ENCODE data around the gene HOXB3.

DNA sequence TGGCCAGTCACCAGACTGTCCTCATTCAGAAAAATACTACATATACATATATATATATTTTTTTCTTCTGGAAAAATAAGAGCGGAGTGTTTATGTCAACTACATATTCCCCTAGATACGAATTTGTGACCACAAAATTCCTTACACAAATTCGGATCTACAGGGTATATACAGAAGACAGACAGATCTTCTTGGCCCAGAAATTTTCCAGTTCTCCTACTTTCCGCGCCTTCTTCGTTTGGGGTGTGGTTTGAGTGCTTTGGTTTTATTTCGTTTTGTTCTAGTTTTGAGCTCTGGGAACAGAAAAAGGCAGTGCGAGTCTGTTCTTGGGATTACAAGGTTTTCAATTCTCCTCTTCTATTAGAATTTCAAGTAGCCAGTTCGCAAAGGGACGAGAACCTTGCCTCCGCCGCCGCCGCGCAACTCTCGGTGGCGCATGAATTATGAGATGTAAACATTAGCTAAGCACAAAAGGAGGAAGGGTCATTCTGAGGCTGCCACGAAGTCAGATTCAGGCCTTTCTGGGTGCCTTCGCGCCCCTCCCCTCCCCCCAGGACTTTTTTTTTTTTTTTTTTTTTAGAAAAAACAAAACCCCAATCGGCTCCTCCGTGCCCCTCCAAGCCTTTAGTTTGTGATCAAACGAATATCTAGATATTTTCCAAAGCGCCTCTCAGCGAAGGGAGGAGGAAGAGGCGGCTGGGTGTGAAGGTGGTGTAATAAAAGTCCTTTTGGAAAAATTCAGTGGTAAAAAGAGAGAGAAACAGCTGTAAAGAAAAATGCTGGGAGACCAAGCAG lies 10.1 kb downstream of the HOXB3 start:
- TF ChIP-seq, protein P1, sequence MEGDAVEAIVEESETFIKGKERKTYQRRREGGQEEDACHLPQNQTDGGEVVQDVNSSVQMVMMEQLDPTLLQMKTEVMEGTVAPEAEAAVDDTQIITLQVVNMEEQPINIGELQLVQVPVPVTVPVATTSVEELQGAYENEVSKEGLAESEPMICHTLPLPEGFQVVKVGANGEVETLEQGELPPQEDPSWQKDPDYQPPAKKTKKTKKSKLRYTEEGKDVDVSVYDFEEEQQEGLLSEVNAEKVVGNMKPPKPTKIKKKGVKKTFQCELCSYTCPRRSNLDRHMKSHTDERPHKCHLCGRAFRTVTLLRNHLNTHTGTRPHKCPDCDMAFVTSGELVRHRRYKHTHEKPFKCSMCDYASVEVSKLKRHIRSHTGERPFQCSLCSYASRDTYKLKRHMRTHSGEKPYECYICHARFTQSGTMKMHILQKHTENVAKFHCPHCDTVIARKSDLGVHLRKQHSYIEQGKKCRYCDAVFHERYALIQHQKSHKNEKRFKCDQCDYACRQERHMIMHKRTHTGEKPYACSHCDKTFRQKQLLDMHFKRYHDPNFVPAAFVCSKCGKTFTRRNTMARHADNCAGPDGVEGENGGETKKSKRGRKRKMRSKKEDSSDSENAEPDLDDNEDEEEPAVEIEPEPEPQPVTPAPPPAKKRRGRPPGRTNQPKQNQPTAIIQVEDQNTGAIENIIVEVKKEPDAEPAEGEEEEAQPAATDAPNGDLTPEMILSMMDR (conservative IDR thresholded peaks at IDR 0.05 in 1 of 2, IDR thresholded peaks at IDR 0.05 in 1 of 2; ENCODE audit: low read depth in 1 of 2, low read length in 2 of 2): no peak
- no peak for TF ChIP-seq EZH2 (IDR thresholded peaks at IDR 0.05; ENCODE audit: low read length, missing control alignments)

All from fibroblast of lung (primary cell).